NK-92 (cell line): Measurements from ENCODE around the gene BRD3.
"Not testable (repeated sequence)": the region's sequence is repeated elsewhere in the genome, so short reads cannot be mapped to it uniquely, and the experiment has no call there.

Experiments used
- DNase-seq: peaks from one replicate; lab custom pipeline; 2025; ENCODE audit not compliant: unreplicated experiment; lab: John Stamatoyannopoulos, UW

Gene BRD3

DNA sequence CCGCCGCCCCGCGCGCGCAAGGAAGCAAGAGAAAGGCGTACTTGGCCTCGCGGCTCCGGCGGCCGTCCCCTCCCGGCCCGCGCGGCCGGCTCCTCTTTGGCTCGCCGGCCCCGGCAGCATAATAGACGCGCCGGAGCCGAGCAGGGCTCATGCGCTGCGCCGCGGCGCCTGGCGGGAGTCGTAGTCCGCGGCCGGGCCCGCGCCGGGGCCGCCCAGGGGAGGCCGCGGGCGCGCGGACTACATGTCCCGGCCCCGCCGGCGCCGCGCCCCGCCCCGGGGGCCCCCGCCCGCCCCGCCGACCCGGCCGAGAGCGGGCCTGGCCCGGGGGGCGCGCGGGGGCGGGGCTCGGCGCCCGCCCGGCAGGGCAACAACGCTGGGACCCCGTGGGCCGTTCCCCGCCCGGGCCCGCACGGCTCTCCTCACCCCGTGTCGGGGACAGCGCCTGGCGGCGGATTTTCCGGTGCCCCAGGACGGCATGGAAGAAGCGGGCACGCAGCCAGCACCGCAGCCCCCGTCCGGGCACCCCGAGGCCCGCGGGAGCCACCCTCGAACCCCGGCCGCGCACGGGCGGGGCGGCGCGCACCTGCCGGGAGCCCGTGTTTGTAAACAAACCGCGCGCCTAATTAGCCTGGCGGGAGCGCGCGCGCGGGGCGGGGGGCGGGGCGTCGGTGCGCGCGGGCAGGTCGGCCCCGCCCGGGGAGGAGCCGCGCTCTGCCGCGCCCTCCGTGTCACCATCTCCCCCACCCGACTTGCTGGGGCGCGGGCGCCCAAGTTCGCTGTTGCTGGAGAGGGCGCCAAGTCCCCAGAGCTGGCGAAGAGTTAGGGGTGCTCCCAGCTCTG, at the start of gene BRD3:
Gene BRD3 (minus strand): TSS at position 123 of the 840 bp plus-strand sequence. CDS start 14,549 bp downstream, outside the sequence.
- no peak for DNase-seq

DNA sequence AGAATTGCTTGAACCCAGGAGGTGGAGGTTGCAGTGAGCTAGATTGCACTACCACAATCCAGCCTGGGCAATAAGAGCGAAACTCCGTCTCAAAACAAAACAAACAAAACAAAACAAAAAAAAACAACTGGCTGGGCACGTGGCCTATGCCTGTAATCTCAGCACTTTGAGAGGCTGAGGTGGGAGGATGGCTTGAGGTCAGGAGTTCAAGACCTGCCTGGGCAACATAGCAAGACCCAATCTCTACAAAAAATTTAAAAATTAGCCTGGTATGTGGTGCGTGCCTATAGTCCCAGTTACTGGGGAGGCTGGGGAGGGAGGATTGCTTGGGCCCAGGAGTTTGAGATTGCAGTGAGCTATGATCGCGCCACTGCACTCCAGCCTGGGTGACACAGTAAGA, 44.7 kb upstream of the BRD3 start:
- DNase-seq = no peak

DNA sequence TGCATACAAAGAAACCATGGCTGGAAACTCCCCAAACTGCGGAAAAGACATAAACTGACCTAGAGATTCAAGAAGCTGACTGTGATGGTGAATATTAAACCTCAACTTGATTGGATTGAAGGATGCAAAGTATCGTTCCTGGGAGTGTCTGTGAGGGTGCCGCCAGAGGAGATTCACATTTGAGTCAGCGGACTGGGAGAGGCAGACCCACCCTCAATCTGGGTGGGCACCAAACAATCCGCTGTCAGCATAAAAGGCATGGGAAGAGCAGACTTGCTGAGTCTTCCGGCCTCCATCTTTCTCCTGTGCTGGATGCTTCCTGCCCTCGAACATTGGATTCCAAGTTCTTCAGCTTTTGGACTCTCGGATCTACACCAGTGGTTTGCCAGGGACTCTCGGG, 43.2 kb upstream of the BRD3 start:
- no peak for DNase-seq

DNA sequence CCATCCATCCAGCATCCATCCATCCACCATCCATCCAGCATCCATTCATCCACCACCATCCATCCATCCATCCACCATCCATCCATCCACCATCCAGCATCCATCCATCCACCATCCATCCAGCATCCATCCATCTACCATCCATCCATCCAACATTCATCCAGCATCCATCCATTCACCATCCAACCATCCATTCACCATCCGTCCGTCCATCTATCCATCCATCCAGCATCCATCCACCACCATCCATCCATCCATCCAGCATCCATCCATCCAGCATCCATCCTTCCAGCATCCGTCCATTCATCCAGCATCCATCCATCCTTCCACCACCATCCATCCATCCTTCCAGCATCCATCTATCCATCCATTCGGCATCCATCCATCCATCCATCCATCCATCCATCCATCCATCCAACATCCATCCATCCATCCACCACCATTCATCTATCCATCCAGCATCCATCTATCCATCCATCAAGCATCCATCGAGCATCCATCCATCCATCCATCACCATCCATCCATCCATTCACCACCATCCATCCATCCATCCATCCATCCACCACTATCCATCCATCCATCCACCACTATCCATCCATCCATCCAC, 35.7 kb upstream of the BRD3 start:
- no peak for DNase-seq

DNA sequence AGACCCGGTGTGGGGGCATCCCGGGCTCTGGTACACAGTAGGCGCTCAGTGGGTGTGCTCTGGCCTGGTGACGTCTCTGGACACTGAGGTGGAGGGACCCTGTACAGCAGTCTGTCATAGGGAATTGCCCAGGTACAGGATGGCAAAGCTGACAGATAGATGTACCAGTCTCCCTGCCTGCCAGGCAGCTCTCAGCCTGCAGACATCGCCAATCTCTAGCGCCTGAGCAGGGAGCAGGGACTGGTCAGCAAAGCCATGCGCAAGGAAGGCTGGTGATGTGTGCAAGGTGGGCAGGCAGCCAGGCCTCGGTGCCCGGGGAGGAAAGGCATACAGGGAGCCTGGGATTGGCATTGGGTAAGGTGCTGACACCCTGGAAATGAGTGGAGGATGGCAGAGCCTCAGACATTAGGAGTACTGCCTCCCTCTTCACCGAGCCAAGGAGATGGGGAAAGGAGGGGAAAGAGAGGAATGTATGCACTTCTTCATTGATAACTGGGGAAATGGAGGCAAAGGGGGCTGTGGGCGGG, 33.9 kb upstream of the BRD3 start:
- no peak for DNase-seq

DNA sequence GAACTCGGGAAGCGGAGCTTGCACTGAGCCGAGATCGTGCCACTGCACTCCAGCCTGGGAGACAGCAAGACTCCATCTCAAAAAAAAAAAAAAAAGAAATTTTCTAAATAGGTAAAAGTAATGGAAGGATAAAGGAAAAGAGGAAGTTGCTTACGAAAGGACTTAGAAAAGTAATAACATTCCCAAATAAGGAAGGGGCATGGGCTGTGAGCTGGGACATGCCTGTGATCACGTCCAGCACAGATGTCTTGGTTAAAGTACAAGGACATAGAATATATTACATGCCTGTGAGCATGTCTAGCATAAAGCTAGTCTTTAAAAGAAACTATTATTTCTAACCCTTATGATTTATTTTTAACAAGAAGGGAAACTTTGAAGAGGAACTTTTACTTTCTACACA, 33.3 kb upstream of the BRD3 start:
- DNase-seq = not testable (repeated sequence)

DNA sequence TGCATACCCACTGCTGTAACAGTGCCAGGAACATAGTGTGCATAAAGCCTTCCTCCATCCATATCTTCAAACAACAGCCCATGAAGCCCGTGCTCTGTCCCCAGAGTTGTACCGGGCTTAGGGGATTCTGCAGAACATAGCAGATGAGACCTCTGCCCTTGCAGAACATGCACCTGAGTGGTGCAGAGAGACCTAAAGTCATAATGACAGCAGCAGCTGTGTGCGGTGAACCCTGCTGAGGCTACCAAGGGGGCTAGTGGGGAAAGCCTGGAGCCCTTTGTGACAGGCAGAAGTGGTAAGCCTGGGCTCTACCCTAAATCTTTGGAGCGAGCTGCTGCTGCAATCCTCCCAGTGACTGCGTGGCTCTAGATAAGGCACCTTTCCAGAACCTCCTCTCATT, 32.2 kb upstream of the BRD3 start:
- no peak for DNase-seq

DNA sequence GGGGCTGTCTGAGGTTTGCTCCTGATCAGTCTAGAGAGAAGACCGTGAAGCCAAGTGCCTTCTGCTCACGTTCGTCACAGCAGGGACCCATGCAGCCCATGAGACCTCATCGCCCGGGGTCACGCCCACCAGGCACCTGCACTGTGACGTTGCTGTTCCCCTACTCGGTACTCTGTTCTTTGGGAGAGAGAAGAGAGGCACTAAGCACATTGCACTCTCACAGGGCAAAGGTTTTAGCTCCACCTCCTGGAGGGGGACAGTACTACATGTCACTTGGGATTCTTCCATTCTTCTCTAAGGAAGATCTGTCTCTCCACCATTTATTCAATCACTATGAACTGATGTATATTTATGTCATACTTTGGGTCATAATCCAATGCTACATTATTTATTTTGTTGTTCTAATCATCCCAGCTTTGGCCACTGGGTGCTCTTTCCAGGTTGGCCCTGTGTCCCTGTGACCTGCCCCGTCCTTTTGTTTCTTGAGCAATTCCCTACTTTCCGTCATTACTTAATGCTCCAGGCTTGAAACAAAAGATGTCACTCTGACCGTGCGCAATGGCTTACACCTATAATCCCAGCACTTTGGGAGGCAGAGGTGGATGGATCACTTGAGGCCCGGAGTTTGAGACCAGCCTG, 31.4 kb upstream of the BRD3 start:
- DNase-seq = no peak

DNA sequence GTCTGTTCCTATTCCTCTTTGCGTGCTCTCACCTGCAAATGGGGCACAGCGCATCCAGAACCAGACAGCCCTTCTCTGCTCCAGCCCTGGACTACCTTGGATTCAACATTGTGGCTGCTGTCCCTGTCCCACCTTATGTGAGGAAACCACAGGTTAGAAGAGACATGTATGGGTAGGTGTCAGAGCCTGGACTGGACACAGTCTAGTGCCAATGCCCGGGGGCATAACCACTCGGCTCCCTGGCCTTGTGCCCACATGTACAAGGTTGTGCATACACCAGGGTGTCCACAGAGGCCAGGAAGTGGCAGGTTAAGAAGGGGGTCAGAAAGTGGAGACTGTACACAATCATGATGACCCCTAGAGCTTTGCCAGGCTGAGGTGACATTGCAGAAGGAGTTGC, 22.1 kb upstream of the BRD3 start:
- no peak for DNase-seq

DNA sequence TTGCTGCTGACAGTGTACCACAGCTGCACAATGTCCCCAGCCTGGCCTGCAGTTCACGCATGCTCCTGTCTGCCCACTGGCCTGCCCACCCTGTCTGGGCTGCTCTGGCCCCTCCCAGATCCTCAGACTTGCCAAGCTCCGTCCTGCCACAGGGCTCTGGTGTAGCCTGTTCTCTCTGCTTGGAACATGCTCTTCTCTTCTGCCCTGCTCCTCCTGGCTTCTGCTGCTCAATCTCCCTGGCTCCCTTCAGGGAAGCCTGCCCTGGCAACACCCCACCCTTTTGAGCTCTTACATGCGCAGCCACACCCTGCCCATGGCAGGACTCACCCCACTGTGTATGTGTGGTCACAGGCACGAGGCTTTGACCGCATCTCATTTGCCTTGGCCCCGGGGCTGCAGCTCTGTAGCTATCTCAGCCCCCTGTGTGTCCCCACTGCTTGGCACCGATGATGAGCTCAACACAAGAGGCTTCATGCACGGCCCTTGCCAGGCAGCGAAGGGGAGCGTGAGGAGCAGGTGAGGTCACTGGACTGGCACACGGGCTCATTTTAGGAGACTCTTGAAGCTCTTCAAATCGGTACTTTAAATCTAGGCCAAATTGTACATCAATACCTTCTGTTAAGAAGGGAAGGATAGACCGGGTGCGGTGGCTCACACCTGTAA, 20.4 kb upstream of the BRD3 start:
- no peak for DNase-seq

DNA sequence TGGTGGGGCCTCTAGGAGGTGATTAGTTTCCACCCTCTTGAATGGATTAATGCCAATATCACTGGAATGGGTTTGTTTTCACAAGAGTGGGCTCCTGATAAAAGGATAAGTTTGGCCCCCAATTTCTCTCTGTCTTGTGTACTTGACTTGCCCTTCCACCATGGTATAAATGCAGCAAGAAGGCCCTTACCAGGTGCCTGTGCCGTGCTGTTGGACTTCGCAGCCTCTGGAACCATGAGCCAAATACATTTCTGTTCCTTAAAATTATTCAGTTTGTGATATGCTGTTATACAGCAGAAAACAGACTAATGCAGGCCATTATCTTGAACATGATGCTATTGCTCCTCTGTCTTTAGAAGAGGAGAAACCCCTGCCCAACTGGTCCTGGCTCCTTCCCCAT, 17.8 kb upstream of the BRD3 start:
- no peak for DNase-seq

DNA sequence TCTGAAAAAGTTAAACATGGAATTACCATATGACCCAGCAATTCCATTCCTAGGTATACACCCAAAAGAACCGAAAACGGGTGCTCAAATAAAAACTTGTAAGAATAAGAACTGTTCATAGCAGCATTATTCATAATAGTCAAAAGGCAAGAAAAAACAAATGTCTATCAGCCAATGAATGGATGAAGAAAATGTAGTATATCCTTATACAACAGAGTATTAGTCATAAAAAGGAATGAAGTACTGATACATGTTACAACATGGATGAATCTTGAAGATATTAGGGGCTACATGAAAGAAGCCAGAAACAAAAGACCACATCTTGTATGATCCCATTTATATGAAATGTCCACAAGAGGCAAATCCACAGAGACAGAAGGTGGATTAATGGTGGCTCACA, 15.6 kb upstream of the BRD3 start:
- no peak for DNase-seq

DNA sequence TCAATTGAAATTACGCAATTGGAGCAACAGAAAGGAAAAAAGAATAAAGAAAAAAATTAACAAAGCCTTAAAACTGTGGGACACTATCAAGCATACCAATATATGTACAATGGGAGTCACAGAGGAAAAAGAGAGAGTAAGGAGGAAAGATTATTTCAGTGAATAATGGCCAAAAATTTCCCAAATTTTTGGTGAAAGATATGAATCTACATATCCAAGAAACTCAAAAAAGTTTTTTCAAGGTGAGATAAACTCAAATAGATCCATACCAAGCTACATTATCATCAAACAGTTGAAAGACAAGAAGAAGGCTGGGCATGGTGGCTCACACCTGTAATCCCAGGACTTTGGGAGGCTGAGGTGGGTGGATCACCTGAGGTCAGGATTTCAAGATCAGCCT, 8.8 kb upstream of the BRD3 start:
- DNase-seq = no peak

DNA sequence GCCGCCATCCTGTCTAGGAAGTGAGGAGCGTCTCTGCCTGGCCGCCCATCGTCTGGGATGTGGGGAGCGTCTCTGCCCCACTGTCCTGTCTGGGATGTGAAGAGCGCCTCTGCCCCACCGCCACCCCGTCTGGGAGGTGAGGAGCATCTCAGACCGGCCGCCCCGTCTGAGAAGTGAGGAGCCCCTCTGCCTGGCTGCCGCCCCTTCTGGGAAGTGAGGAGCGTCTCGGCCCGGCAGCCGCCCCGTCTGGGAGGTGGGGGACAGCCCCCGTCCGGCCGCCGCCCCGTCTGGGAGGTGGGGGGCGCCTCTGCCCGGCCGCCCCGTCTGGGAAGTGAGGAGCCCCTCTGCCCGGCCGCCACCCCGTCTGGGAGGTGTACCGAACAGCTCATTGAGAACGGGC, 7.9 kb upstream of the BRD3 start:
- DNase-seq = not testable (repeated sequence)

DNA sequence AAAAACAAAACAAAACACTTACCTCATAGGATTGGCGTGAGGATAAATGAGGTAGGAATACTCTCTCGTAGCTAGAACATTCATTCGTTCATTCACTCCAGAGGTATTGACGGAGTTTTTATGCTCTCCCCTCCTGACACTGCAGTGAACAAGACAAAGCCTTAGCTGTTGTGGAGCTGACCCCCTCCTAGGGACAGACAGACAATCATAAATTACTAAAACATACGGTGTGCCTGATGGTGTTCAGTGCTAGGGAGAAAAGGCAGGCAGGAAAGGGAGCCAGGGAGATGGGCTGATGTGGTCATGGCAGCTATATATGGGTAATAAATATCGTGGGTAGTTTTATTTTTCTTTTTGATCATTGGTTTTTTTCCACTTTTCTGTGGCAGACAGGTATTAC, 5.7 kb upstream of the BRD3 start:
- no peak for DNase-seq

DNA sequence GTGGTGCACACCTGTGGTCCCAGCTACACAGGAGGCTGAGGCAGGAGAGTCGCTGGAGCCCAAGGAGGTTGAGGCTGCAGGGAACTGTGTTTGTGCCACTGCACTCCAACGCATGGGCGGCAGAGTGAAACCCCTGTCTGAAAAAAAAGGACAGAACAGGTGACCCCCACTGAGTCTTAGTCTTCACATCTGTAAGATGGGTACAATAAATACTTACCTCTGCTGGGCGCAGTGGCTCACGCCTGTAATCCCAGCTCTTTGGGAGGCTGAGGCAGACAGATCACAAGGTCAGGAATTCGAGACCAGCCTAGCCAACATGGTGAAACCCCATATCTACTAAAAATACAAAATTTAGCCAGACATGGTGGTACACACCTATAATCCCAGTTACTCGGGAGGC, 4.9 kb upstream of the BRD3 start:
- not testable (repeated sequence) for DNase-seq

DNA sequence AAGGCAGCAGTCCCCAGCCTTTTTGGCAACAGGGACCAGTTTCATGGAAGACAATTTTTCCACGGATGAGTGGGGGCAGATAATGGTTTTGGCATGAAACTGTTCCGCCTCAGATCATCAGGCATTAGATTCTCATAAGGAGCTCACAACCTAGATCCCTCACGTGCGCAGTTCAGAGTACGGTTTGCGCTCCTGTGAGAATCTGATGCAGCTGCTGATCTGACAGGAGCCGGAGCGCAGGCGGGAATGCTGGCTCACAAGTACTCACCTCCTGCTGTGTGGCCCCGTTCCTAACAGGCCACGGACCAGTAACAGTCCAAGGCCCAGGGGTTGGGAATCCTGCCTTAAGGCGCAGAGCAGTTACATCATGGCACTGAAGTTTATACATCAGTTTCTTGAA, 3.3 kb upstream of the BRD3 start:
- DNase-seq = no peak

DNA sequence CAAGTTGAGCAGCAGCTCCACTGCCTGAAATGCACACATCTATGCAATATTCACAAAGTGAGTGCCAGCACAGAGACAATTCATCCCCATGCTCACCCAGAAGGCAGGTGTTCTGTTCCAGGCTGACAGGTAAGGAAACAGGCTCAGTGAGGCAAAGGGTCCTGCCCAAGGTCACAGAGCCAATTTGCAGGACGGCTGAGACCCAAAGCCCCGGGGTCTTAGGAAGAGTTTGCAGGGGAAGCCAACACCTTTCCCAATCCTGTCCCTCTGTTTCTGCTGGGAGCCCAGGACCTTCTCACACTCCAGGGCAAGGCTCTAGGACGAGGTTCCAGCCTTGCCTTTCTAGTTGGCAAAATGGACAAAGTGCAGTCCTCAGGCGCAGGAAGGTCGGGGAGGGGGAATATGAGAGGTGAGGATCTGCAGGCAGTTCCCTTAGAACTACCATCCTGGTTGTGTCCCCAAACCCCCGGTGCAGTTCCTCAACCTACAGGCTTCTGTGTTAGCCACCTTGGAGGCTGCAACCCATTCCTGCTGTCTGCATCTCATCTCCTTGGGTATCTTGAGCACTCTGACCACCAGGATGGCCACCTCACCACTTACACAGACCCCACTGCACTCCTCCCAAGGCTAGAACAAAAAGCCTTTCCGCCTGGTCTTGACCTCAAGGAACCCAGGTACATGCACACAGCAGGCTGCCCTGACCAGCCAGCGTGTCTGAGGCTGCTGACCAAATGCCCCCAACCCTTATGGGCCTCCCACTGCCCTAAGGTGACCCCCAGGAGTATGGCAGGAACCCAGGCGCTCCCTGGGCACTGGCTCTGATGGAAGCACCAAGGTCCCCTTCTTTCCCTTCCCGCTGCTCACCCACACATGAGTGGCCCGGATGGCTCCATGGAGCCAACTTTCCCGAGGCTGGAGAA, 1.9 kb upstream of the BRD3 start:
- DNase-seq = no peak

DNA sequence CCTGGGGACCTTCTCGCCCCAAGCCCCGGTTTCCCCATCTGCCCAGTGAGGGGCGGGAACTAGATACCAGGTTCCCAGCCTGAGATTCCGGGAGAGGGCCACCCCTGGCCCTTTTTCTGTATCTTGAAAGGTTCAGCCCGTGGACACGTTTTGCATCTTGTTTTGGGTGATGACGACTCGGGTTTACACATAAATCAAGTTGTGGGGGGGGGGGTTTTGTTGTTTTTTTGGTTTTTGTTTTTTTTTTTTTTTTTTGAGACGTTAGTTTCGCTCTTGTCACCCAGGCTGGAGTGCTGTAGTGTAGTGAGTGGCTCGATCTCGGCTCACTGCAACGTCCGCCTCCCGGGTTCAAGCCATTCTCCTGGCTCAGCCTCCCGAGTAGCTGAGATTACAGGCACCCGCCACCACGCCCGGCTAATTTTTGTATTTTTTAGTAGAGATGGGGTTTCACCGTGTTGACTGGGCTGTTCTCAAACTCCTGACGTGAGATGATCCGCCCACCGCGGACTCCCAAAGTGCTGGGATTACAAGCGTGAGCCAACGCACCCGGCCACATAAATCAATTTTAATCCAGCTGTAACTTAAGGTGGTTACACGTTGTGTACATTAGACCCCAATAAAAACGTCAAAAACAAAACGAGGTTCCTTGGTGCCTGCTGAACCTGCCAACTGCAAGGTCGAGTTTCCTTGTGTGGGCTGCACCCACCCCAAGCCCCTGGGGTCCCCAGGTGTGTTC, 1.1 kb upstream of the BRD3 start:
- no peak for DNase-seq
